ENCODE data around the gene SH3RF3.
A peak's percentile ranks its signal among the peaks of the same experiment; 100 is the strongest.

Gene SH3RF3

GRCh38 chr2:109356324-109357035, 227.5 kb downstream of the SH3RF3 start:
- DNase-seq (ENCODE audit: low spot score): peak; percentile 10
- no peak overlapping the region for H3K4me3 ChIP-seq (ENCODE audit: severe bottlenecking)
- H3K4me1 ChIP-seq (ENCODE audit: insufficient read depth, poor library complexity, severe bottlenecking): no peaks in the 10 kb centered on the region
- H3K27me3 ChIP-seq (ENCODE audit: insufficient read depth, poor library complexity, severe bottlenecking): no peaks in the 10 kb centered on the region
- H3K27ac ChIP-seq (ENCODE audit: poor library complexity, severe bottlenecking): no peak overlapping the region
- no peak for TF ChIP-seq CTCF (IDR thresholded peaks at IDR 0.05; ENCODE audit: poor library complexity, severe bottlenecking)
- no peak for ATAC-seq (ENCODE audit: low read depth)
- no peaks in the 10 kb centered on the region for H3K9me3 ChIP-seq (ENCODE audit: severe bottlenecking)
- H3K36me3 ChIP-seq (ENCODE audit: low read depth): no peaks in the 10 kb centered on the region

GRCh38 chr2:109364217-109364616, 235.2 kb downstream of the SH3RF3 start:
- H3K27ac ChIP-seq (ENCODE audit: poor library complexity, severe bottlenecking): no peak overlapping the region
- DNase-seq (ENCODE audit: low spot score) (no peak), ATAC-seq (ENCODE audit: low read depth) (no peak)
- H3K27me3 ChIP-seq (ENCODE audit: insufficient read depth, poor library complexity, severe bottlenecking): no peaks in the 10 kb centered on the region
- H3K9me3 ChIP-seq (ENCODE audit: severe bottlenecking): no peaks in the 10 kb centered on the region
- no peaks in the 10 kb centered on the region for H3K36me3 ChIP-seq (ENCODE audit: low read depth)
- no peak overlapping the region for H3K4me3 ChIP-seq (ENCODE audit: severe bottlenecking)
- TF ChIP-seq CTCF (IDR thresholded peaks at IDR 0.05; ENCODE audit: poor library complexity, severe bottlenecking): no peak
- H3K4me1 ChIP-seq (ENCODE audit: insufficient read depth, poor library complexity, severe bottlenecking): no peaks in the 10 kb centered on the region

- no peaks in the 10 kb centered on the region for H3K36me3 ChIP-seq (ENCODE audit: low read depth)
- peak; percentile 11 for DNase-seq (ENCODE audit: low spot score)
- H3K27ac ChIP-seq (ENCODE audit: poor library complexity, severe bottlenecking): no peak overlapping the region
- no peak for TF ChIP-seq CTCF (IDR thresholded peaks at IDR 0.05; ENCODE audit: poor library complexity, severe bottlenecking)
- no peaks in the 10 kb centered on the region for H3K4me1 ChIP-seq (ENCODE audit: insufficient read depth, poor library complexity, severe bottlenecking)
- no peak overlapping the region for H3K4me3 ChIP-seq (ENCODE audit: severe bottlenecking)
- no peaks in the 10 kb centered on the region for H3K27me3 ChIP-seq (ENCODE audit: insufficient read depth, poor library complexity, severe bottlenecking)
- no peak for ATAC-seq (ENCODE audit: low read depth)
- no peaks in the 10 kb centered on the region for H3K9me3 ChIP-seq (ENCODE audit: severe bottlenecking)
Measured at GRCh38 chr2:109365131-109365530, 236.1 kb downstream of the SH3RF3 start.

GRCh38 chr2:109367683-109368082, 238.7 kb downstream of the SH3RF3 start:
- no peak for DNase-seq (ENCODE audit: low spot score)

More at GRCh38 chr2:109367683-109368082, 238.7 kb downstream of the SH3RF3 start:
- Histone ChIP-seq H3K9me3 (ENCODE audit: severe bottlenecking) (no peaks in the 10 kb centered on the region), H3K36me3 (ENCODE audit: low read depth) (no peaks in the 10 kb centered on the region), H3K4me1 (ENCODE audit: insufficient read depth, poor library complexity, severe bottlenecking) (no peaks in the 10 kb centered on the region), H3K27me3 (ENCODE audit: insufficient read depth, poor library complexity, severe bottlenecking) (no peaks in the 10 kb centered on the region), H3K27ac (ENCODE audit: poor library complexity, severe bottlenecking) (no peak overlapping the region), H3K4me3 (ENCODE audit: severe bottlenecking) (no peak overlapping the region)
- ATAC-seq (ENCODE audit: low read depth): no peak
- TF ChIP-seq CTCF (IDR thresholded peaks at IDR 0.05; ENCODE audit: poor library complexity, severe bottlenecking): no peak

All from RWPE2 (cell line).